Measurements from ENCODE around the gene GRIP1. TPM values are rescaled to one million over a fixed set of nuclear protein-coding genes. Genes with fewer than 3 reads are reported as not detected.
A peak's percentile ranks its signal among the peaks of the same experiment; 100 is the strongest.

Gene GRIP1
- total RNA-seq, 1 experiment from 2014 or later = under 0.01 TPM

- DNase-seq (ENCODE audit: low read depth) = no peak
Measured at GRCh38 chr12:66453844-66454243, 225.0 kb downstream of the GRIP1 start.

- no peak for DNase-seq (ENCODE audit: low read depth)
Measured at GRCh38 chr12:66453120-66453519, 225.8 kb downstream of the GRIP1 start.

GRCh38 chr12:66449531-66449930, 229.3 kb downstream of the GRIP1 start:
- no peak for DNase-seq (ENCODE audit: low read depth)

- no peak for DNase-seq (ENCODE audit: low read depth)
Measured at GRCh38 chr12:66447643-66448042, 231.2 kb downstream of the GRIP1 start.

- DNase-seq (ENCODE audit: low read depth) = no peak
Measured at GRCh38 chr12:66446276-66446675, 232.6 kb downstream of the GRIP1 start.

GRCh38 chr12:66441905-66442559, 236.8 kb downstream of the GRIP1 start:
- DNase-seq (ENCODE audit: low read depth) = no peak

GRCh38 chr12:66438601-66439000, 240.3 kb downstream of the GRIP1 start:
- peak; percentile 50 for DNase-seq (ENCODE audit: low read depth)

GRCh38 chr12:66430106-66430505, 248.8 kb downstream of the GRIP1 start:
- no peak for DNase-seq (ENCODE audit: low read depth)

- no peak for DNase-seq (ENCODE audit: low read depth)
Measured at GRCh38 chr12:66428870-66429269, 250.0 kb downstream of the GRIP1 start.

GRCh38 chr12:66428261-66428660, 250.6 kb downstream of the GRIP1 start:
- no peak for DNase-seq (ENCODE audit: low read depth)

- no peak for DNase-seq (ENCODE audit: low read depth)
Measured at GRCh38 chr12:66426696-66427095, 252.2 kb downstream of the GRIP1 start.

GRCh38 chr12:66423266-66423665, 255.6 kb downstream of the GRIP1 start:
- DNase-seq (ENCODE audit: low read depth) = no peak

- no peak for DNase-seq (ENCODE audit: low read depth)
Measured at GRCh38 chr12:66418908-66419307, 260.0 kb downstream of the GRIP1 start.

- no peak for DNase-seq (ENCODE audit: low read depth)
Measured at GRCh38 chr12:66417217-66417616, 261.7 kb downstream of the GRIP1 start.

GRCh38 chr12:66409195-66409871, 269.5 kb downstream of the GRIP1 start:
- peak; percentile 53 for DNase-seq (ENCODE audit: low read depth)

GRCh38 chr12:66405395-66405794, 273.5 kb downstream of the GRIP1 start:
- DNase-seq (ENCODE audit: low read depth) = peak; percentile 29

GRCh38 chr12:66403746-66404145, 275.1 kb downstream of the GRIP1 start:
- no peak for DNase-seq (ENCODE audit: low read depth)

- no peak for DNase-seq (ENCODE audit: low read depth)
Measured at GRCh38 chr12:66399911-66400306, 279.0 kb downstream of the GRIP1 start.

- peak; percentile 71 for DNase-seq (ENCODE audit: low read depth)
Measured at GRCh38 chr12:66398931-66399910, 279.7 kb downstream of the GRIP1 start.

GRCh38 chr12:66397574-66398290, 281.1 kb downstream of the GRIP1 start:
- DNase-seq (ENCODE audit: low read depth) = peak; percentile 10

GRCh38 chr12:66393890-66394289, 285.0 kb downstream of the GRIP1 start:
- no peak for DNase-seq (ENCODE audit: low read depth)
